Stimulated activated CD4-positive, alpha-beta T cell treated with anti-CD3 and anti-CD28 coated beads, Interleukin-1b, Interleukin-23, amount 100 ng/mL, for 4 hours (primary cell): ENCODE measurements around the gene OR5C1.
"Not testable (repeated sequence)": the region's sequence is repeated elsewhere in the genome, so short reads cannot be mapped to it uniquely, and the experiment has no call there.

ENCODE experiments used
- DNase-seq, 2 donors: peaks; one replicate each; pipeline ENCODE4 v3.0.0-alpha.2; 2020; ENCODE audit warnings: low read depth in 2 of 2

Gene OR5C1

DNA sequence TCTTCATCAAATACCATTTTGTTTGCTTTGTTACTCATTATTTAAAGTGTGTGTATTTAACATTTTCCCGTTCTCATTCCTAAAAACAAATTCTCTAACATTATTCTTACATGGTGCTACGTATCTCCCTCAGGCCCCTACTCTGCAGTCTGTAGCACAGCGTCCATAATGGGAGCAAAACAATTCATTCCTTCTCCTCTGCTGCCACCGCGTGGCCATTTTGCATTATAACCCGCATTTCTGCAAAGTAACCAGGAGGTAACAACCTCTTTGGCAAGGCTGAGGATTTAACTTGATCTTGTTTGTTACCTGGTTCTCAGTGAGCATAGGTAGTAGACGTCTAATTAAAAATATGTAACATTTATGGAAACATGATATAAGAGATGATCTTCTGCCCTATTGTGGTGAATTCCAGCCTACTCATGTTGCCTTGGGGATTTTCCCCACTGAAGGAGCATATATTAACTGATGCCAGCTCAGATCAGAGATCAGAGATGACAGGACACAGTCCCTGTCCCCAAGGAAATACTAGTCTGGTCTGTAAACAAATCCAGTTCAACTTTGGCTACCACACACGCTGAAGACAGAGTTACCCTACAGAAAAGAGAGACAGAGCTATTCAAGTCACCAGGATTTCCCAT lies 21.7 kb downstream of the OR5C1 start:
- DNase-seq = peak; percentile 64 to 69

- no peak for DNase-seq
Observed at GRCh38 chr9:122812736-122813135, 24.0 kb downstream of the OR5C1 start.

DNA sequence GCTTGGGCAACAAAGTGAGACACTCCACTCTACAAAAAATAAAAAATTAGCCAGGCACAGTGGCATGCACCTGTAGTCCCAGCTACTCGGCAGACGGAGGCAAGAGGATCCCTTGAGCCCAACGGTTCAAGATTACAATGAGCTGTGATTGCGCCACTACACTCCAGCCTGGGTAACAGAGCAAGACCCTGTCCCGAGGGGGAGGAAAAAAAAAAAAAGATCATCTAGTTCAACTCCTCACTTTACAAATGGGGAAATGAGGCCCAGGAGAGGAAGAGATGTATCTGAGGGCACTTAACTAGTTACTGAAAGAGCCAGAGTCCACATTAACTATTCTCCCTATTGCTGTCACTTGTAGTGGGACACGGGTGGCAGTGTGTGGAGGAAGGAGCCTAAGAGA lies 25.8 kb downstream of the OR5C1 start:
- no peak for DNase-seq

DNA sequence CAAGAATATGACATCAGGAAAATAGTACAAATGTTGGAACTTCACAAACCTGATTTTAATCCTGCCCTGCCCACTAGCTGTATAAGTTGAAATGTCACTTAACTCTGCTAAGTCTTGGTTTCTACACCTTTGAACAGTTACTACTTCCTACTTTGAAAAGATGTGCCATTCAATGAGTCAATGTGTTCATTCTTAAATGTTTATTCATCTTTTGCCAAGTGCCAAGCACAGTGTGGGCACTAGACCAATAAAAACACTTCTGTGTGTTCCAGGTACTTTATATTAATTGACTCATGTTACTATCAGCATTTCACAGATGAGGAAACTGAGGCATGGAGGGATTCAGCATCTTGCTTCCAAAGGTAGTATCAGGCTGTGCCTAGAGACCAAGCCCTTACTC lies 26.8 kb downstream of the OR5C1 start:
- no peak for DNase-seq

GRCh38 chr9:122816163-122816867 lies 27.6 kb downstream of the OR5C1 start:
- DNase-seq = no peak

DNA sequence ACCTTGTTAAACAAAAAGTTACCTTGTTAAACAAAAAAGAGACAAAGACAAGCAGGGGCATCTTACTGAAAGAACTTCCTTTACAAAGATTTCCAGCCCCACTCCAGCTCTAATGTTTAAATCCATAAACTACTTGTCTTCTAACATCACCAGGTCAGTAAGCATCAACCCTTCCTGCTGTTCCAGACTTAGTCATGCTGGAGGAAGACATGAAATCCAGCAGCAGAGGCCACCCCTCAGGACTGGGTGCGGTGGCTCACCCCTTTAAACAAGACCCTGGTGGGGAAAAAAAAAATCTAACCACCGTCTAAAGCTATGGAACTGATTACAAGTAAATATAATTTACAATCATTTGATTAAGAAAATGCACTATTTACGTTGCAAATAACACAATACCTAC lies 30.6 kb downstream of the OR5C1 start:
- no peak for DNase-seq

DNA sequence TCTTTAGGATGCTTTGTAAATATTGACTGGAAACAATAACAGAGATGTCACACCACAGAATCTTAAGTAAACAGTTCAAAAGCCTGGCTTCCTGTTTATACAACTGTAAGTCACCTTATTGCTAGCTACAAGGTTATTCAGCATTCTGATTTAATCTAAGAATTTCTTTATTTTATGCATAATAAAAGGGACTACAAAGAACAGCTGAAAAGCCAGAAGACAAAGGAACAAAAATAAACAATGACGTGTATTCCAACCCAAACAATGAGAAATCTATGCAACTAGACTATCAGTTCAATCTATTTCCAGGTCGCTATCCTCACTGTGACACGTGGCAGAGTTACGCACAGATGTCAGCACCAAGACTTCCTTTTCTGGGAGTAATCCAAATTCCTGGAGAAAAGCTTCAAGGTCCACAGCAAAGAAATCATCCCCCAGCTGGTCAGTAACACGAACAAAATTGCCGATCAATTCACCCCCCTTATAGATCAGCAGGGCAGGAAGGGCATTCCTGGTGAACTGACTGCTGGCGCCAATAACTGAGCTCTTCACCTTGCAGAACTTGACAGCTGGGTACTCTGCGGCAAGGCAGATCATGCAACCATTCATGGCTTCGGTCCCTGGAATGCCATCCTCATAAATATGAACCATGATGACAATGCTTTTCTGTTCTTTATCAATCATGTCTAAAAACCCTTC lies 31.2 kb downstream of the OR5C1 start:
- DNase-seq = no peak

DNA sequence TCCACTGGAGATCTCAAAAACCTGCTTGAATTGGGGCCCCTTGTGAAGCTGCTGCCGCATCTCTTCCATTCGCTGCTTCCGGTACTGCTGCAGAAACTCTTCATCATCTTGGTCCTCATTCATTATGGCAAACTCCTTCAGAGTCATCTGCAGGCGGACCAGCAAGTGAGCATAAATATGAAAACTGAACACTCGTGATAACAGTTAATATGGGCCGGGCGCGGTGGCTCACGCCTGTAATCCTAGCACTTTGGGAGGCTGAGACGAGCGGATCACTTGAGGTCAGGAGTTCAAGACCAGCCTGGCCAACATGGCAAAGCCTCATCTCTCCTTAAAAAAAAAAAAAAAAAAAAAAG lies 31.7 kb downstream of the OR5C1 start:
- no peak for DNase-seq

GRCh38 chr9:122821278-122821943 lies 32.7 kb downstream of the OR5C1 start:
- no peak for DNase-seq

DNA sequence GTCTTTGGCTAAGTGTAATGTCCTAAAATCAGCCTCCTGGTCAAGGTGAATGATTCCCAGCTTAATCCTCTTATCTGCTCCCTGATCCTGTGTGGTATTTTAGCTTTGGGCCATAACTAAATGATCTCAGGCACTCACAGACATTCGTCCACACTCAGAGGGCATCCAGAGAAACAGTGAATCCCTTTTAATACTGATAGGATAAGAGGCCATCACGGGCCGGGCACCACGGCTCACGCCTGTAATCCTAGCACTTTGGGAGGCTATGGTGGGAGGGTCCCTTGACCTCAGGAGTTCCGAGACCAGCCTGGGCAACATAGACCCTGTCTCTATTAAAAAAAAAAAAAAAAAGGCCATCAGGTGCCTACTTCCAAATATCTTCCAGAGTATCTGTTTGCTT lies 33.3 kb downstream of the OR5C1 start:
- no peak for DNase-seq

DNA sequence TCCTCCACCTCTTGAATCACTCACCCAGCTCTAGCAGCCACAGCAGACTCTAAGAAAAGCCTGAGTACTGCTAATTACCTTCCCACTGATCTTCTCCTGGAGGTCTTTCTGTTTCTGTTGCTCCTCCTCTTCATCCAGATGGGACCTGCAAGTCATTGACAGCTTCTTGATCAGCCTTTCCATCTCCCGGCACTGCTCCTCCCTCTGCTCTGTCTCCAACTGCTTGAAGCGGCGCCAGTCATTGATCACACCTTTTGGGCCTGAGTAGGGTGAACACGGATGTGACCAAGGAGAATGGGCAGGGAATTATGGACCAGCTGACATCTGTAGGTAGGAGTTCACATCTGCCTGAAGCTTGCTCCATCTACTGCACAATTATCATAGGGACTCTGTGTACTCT lies 34.2 kb downstream of the OR5C1 start:
- no peak for DNase-seq

GRCh38 chr9:122827761-122828093 lies 39.0 kb downstream of the OR5C1 start:
- DNase-seq = no peak

DNA sequence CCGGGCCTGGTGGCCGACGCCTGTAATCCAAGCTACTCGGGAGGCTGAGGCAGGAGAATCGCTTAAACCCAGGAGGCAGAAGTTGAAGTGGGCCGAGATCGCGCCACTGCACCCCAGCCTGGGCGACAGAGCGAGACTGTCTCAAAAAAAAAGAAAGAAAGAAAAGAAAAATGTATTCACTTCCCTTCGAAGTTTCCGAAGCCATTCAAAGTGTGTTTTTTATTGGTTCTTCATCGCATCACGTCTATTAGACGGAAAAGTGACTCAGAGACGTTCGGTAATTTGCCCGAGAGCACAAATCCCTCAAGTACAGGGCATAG lies 40.2 kb downstream of the OR5C1 start:
- not testable (repeated sequence) for DNase-seq

GRCh38 chr9:122832194-122832593 lies 43.5 kb downstream of the OR5C1 start:
- no peak for DNase-seq

DNA sequence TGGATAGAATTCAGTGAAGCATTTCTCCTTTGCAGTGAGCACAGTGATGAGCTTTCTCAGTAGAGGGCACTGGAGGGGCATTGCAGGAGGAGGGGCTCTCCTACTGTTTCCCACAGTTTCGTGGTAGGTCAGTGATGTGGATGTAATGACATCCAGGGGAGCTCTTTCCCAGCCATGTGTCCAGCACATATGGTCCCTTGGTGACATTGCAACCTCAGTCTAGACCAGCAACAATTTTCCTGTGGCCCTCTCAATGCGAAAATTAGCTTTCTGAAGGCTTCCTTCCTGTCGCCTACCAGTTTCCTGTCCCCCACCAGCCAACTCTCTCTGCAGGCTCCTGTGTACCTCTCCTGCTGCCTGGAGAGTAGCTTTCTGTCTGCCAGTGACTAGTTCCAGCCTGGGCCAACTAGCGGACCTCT lies 46.6 kb downstream of the OR5C1 start:
- no peak for DNase-seq

DNA sequence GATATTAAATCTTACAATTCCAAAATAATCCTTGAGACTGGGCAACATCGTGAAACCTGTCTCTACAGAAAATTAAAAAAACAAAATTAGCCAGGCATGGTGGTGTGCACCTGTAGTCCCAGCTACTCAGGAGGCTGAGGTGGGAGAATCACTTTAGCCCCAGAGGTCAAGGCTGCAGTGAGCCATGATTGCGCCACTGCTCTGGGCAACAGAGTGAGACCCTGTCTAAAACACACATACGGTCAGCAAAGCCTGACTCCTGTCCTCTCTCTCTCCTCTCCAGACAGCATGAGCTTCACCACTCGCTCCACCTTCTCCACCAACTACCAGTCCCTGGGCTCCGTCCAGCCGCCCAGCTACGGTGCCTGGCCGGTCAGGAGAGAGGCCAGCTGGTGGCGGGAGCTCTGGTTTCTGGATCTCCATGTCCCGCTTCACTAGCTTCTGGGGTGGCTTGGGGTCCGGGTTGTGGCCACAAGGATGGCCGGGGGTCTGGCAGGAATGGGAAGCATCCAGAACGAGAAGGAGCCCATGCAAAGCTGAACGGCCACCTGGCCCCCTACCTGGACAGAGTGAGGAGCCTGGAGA lies 48.6 kb downstream of the OR5C1 start:
- no peak for DNase-seq

DNA sequence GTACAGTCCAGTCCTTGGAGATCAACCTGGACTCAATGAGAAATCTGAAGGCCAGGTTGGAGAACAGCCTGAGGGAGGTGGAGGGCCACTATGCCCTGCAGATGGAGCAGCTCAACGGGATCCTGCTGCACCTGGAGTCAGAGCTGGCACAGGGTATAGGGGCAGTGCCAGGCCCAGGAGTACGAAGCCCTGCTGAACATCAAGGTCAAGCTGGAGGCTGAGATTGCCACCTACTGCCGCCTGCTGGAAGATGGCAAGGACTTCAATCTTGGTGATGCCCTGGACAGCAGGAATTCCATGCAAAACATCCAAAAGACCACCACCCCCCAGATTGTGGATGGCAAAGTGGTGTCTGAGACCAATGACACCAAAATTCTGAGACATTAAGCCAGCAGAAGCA lies 49.7 kb downstream of the OR5C1 start:
- not testable (repeated sequence) for DNase-seq
